GM21381 (cell line): Measurements from ENCODE around the gene PLCXD3.
A peak's percentile ranks its signal among the peaks of the same experiment; 100 is the strongest.
"Not testable (repeated sequence)": the region's sequence is repeated elsewhere in the genome, so short reads cannot be mapped to it uniquely, and the experiment has no call there.

Experiments
- ATAC-seq: cut with Tn5 transposase; IDR thresholded peaks from one replicate; pipeline ENCODE4 v1.9.1; 2021; ENCODE audit warnings: mild to moderate bottlenecking, moderate library complexity; ENCODE audit not compliant: unreplicated experiment

Gene PLCXD3

DNA sequence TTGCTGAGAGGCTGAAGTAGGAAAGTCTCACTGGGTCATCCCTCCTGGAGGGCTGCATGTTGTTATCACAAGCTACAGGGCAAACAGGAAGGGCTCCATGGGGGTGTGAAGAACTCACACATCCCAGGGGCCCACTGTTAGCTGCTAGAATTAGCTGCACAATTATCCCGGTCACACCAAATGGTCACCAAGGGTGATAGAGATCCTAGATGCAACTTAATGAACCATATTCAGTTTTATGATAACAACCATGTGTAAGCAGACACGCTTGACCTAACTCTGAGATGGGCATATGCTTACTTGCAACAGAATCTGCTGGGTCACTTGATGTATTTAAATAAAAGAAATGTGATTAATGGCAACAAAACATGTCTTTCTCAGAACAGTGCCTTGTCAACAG, 153.6 kb downstream of the PLCXD3 start:
- ATAC-seq: no peak

DNA sequence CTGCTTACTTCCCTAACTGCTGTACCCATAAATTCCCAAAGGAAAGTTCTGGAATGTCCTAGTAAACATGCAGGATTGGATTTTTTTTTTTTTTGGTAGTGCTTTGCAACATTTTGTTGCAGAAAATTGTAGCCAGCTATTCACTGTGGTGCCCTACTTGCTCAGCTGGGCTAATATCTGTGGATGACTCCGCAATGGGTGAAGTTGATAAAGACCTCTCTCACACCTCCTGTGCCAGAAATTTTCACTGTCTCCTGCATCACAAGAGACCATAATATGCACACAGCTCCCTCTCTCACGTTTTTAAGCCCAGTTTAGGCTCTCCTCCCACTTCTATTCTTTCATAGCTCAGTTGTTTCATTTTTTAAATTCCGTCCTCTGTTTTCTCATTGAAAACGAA, 160.6 kb downstream of the PLCXD3 start:
- ATAC-seq: no peak

DNA sequence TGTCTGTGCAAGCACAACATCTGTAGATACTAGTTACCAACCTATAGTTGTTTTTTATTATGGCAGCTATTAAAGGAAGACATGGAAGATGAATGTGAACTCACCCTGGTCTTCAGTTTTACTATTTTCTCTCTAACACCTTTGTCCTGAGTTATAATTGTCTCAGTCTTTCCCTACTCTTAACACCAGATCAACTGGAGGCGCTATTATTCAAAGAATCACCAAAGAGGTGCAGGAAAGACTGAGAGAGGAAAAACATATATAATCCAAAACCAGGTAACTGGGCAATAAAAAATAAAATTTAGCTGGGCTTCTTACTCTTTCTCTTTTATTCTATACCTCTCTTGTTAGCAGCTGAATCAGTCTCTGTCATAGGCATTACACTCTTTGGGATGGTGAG, 162.8 kb downstream of the PLCXD3 start:
- ATAC-seq: no peak

DNA sequence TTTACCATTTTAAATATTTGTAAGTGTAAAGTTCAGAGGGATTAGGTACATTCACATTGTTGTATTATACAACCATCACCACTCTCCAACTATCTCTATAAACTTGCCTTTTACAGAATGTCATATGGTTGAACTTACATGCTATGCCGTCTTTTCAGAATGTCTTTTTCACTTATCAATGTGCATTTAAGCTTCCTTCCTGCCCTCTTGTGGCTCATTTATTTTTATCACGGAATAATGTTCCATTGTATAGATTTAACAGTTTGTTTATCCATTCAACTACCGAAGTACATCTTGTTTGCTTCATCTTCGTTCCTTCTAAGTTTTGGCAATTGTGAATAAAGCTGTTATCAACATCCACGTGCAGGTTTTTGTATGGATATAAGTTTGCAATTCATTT, 163.8 kb downstream of the PLCXD3 start:
- ATAC-seq: no peak

DNA sequence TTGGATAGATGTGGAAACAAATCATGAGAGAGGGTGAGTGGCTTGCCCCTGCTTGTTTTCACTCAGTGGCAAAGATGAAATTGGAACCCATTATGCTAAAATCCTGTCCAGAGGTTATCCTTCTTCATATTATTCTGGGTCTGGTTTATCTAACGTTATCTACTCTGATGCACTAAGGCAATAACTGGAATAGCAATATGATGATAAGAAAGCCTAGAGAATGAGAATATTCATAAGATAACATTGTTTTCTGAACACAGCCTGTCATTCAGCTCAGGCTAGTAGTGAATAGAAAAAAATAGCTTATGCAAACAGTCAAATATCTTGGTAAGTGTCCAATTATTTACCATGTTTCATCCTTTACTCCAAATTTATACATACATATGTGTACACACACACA, 165.1 kb downstream of the PLCXD3 start:
- no peak for ATAC-seq

DNA sequence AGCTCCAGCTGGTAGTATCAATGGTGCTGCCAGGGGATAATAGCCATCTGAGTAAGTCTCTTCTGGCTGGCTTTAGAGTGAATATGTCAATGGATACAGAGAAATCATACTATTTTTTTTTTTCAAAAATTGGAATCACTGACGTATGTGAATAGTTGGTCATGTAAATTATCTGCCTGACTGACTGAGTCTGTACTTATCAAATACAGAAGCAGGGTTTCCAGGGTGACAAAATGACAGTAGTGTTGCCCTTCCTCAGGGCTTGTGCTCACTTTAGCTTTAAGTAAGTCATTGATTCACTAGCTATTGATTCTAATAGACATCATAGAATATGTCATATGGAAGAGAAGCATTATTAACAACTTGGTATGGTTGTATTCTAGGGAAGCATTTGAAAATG, 171.1 kb downstream of the PLCXD3 start:
- no peak for ATAC-seq

DNA sequence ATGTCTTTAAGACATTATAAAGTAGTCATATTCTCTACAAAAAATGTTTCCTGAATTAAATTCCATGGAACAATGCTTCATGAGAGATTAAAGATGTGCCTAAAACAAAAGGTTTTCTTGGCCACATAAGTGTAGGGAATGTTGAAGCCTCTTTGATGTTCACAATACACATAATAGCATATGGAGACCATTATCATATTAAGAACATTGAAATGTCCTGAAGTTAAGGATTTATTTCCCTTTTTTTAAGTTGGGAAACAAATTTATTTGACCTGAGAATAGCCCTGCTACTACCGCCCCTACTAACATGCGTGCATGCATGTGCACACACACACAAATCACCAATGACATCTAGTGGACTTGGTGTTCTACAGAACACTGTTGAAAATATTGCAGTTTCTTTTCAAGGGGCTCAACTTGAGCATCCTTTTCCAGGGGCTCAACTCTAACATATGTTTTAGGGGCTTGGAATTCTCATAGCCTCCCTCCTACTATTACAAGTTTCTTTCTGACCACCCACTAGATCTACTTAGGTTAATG, 172.2 kb downstream of the PLCXD3 start:
- ATAC-seq: no peak

DNA sequence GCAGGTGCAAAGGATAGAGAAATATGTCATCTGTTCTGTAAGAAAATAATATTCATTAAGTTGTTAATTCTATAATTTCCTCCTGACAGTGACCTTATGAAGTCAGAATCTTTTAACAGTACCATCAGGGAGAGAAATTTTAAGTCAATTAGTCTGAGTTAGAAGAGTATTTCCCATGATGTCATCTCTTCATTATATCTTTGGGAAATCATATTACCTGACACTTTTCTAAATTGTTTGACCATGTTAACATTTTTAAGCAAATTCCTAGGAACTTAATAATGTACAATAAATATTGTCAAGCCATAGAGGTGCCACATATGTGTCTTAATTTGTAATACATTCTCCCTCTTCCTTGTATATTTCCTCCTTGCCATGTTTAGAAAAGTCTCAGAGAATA, 172.7 kb downstream of the PLCXD3 start:
- no peak for ATAC-seq

DNA sequence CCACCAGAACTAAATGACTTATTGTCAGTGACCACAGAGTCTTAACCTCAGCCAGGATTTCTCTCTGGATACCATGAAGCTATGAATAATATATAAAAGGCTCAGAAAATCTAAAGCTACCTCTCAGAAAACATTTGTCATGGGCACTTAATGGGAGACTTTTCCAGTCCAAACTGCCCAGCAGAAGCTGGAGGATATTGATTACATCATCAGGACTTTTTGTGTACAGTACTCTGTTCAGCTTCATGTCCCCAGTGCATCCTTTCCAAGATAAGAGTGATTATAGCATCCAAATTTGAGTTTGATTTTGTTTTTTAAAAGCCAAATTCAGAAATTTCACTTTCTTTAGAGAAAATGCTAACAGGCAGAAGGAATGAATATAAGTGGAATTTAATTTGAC, 173.2 kb downstream of the PLCXD3 start:
- ATAC-seq: no peak

DNA sequence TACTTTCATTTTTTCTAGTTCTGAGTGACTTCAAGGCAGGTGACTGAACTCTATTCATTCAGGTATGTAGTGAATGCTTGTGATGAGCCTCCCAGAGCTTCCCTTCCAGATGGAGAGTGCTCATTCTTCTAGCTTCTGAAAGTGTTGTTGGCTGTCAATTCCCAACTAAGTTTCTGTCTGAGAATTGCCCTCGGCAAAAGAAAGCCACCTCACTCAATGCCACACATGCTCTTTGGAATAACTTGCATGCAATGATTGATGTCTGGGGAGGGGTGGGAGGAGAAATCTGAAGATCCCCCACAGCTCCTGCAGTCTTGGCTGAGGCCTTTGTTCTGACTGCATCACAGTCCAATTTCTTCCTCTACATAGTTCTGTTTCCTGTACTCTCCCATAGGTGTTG, 173.9 kb downstream of the PLCXD3 start:
- no peak for ATAC-seq

DNA sequence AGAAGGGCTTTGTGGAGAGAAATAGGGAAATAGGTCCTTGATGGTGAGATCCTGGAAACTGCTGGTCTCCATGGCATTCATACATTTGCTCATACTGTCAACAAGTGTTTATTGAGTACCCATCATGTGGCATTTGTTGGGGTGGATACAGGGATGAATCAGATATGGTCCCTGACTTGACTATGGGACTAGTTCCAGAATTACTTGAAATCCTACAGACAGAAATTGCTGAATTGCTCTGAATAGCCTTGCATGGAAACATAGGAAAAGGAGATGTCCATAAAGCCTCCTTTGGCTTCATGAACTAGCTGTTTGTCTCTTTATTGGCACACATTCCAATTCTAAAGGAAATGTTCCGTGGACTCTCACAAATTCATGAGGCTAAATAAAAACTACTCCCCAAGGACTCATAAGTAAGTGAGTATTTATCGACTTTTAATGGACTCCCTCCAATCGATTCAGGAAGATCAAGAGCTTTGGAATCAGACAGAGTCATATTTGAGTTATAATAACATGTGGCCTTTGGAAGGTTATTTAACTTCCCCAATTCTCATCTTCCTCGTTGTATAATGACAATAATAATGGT, 174.7 kb downstream of the PLCXD3 start:
- no peak for ATAC-seq

DNA sequence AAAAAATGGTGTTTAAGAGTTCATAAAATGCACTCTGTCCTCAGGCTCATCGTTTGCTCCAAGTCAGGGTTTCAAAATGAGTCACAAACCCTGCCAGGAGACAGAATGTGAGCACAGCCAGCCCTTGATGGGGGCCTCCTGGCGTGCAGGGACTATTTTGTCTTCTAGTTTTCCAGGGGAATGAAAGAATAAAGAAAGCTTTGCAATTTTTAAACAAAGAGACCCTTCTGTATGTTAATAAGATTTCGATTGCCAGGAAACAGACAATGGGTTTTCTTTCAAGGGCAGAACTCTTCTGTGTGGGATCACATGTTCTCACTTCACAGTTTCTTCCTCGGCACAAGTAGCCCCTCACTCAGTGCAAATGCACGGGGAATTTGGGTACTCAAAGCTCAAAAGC, 175.6 kb downstream of the PLCXD3 start:
- peak; percentile 68 for ATAC-seq

DNA sequence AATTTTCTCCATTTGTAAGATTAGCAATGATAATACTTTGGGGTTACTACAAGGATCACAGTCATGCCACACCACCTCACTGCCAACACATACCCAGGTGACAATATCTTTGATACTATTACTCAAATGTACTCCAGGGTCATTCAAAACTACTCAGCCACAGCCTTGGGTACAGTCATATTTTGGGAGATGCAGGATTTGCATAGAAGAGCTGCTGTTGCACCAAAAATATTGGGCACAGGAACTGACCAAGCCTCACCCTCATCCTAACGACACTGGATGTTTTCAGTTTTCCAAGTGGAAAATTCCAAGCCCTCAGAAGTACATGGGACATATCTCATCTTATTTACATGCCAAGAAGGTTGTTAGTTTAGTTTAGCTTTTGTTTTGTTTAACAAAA, 176.2 kb downstream of the PLCXD3 start:
- ATAC-seq: no peak

DNA sequence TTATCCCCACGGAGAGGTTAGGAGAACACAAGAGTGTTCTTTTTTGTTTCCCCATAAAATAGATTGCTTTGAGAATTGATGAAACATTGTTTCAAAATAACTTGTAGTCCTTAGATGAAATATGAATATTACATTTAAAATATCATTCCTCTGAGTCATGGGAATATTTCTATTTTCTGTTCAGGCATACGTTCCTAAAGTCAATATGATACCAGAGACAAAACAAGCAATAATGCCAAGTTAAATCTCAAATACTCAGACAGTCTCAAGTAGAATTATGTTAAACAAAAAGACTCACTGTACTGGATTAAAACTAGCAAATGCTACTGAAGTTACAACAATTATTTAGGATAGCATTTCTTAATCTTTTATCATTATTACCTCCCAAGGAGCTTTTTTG, 185.3 kb downstream of the PLCXD3 start:
- no peak for ATAC-seq

DNA sequence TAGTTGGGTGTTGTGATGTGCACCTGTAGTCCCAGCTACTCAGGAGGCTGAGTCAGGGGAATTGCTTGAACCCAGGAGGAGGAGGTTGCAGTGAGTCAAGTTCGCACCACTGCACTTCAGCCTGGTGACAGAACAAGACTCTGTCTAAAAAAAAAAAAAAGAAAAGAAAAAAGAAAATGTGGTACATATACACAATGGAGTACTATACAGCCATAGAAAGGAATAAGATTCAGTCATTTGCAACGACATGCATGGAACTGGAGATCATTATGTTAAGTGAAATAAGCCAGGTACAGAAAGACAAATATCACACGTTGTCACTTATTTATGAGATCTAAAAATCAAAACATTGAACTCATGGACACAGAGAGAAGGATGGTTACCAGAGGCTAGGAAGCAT, 187.6 kb downstream of the PLCXD3 start:
- not testable (repeated sequence) for ATAC-seq

DNA sequence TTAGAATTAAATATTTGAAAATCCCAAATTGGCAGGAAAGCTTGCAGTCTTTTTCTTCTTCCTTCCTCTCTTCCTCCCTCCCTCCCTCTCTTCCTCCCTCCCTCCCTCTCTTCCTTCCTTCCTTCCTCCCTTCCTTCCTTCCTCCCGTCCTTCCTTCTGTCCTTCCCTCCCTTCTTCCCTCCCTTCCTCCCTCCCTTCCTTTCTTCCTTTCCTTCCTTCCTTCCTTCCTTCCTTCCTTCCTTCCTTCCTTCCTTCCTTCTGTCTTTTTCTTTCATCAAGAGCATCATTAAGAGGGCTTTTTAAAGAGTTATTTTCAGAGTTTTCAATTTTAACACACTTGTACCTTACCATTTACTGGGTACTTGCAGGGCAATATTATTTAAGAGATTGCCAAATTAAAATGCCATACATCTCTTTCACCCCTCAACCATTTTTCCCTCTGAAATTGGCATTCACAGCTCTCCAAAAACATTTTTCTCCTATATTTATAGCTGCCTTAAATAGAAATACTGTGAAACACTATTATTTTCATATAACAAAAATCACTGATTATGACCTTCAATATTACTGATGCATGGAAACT, 197.8 kb downstream of the PLCXD3 start:
- no peak for ATAC-seq

DNA sequence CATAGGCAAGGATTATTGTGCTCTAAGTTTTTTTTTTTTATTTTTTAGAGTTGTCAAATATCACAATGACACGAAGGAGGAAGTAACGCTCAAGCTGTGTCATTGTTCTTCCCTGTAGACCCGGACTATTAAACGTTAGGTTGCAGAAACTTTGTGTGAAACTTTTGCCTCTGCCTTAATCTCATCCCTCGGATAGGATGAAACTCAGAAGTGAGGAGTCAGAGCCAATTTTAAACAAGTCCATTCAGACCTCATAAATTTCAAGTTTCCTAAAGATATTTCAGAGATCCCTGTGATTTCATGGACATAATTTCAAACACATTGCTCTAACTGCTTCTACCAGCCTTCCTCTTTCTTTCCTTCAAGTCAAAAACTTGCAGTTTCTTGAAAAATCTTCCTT, 198.3 kb downstream of the PLCXD3 start:
- ATAC-seq: no peak

DNA sequence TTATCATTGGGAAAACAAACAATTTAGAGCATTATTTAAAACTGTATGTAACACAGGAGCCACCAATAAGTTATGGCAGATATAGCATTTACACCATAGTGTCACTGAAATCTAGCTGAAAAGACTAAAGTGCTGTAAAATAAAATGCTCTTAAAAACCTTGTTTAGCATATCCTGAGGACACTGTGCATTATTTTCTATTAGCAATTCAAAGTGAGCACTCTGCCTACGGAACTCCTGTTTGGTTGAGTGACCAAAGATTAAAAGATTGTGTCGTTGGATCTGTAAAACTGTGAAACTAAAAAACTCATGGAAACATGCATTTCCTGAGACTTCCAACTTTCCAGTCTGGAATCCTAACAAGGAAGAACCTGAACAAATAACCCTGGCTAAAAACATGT, 201.1 kb downstream of the PLCXD3 start:
- ATAC-seq: no peak

DNA sequence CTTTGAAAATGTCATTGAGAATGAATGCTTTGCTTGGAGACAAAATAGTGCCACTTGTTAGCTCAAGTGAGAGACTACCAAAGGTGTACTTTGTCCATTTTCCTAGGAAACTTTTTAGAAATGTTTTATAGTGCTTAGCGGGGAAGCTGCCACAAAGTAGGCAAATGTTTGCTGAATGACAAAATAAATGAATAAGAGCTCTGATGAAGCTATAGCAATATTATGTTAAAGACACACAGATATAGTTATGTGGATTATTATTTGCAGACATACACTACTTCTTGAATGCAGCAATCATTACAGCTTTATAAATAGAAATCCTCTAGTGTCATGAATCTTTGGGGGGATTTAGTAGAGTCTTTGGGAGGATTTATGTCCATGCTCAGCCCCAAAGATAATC, 204.4 kb downstream of the PLCXD3 start:
- no peak for ATAC-seq

DNA sequence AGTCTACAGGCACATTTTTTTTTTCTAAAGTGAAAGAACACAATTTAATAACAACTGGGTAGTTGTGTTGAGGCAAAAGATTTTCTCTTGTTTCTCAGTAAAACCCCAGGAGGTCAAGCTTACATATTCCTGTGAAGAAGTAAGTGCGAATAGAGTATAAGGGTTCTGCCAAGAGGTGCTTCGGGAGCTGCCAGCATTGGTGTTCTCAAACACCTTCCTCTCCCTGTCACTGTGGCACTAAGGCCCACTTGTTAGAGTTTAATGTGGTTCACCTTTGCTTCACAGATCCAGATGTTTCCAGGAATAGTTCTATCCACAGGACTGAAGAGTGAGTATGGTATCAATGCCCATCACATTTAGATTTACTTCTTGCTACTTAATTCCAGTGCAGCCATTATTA, 205.3 kb downstream of the PLCXD3 start:
- ATAC-seq: no peak

DNA sequence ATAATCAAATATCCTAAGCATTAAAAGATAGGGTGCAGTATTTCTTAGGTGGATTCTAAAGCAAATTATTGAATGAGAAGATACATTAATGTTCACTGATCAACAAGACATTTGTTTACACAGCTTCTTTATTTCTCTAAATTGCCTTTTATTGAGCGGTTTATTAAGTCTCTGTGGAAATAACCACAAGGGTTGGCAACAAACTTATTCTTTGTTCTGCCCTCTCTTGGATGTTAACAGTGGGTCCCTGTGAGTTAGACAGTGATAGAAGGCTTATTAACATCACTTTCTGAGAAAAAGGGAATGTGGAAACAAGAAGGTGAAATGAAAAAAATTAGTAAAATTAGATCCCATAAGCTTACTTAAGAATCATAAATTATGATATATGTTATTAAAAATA, 214.3 kb downstream of the PLCXD3 start:
- ATAC-seq: no peak

DNA sequence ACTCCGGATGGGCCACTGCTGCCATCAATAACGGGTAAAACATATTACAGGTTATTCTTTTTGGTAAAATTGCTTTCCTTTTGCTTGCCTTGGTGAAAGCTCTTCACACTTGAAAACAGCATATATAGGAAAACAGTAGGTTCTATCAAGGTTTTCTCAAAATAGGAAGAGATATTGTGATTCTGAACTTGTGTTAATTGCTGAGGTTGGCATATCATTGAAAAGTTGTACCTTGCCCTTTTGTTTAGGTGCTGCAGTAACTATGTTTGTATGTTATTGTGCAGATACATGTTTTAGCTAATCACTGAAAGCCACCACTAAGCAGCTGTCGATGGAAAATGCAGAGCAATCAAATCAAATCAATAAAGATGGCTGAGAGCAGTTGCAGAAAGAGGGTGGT, 219.1 kb downstream of the PLCXD3 start:
- no peak for ATAC-seq

DNA sequence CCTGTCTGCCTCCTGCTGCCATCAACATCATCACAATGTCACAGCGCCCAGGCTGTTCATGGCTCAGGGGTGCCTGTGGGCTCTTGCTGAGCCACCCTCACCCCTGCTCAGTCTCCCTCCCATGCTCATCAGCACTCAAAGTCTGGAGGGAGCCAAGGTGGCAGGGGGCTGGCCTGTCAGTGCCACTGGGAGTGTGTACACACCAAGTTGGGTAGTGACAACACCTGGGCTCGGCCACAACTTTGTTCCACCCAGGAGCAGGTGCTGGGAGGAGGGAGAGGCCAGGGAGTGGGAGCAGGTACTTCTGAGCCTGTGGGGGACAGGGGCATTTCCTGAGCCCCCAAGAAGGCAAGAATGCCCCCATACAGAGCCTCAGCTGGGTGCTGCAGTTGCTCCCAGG, 219.6 kb downstream of the PLCXD3 start:
- ATAC-seq: no peak
